HG03520 (cell line): ENCODE measurements around the gene CHCHD4.
"Not testable (repeated sequence)": the region's sequence is repeated elsewhere in the genome, so short reads cannot be mapped to it uniquely, and the experiment has no call there.

ENCODE experiments used
- ATAC-seq: cut with Tn5 transposase; IDR thresholded peaks from one replicate; pipeline ENCODE4 v1.9.1; 2021; ENCODE audit warnings: mild to moderate bottlenecking, moderate library complexity; ENCODE audit not compliant: unreplicated experiment

The CHCHD4 gene

DNA sequence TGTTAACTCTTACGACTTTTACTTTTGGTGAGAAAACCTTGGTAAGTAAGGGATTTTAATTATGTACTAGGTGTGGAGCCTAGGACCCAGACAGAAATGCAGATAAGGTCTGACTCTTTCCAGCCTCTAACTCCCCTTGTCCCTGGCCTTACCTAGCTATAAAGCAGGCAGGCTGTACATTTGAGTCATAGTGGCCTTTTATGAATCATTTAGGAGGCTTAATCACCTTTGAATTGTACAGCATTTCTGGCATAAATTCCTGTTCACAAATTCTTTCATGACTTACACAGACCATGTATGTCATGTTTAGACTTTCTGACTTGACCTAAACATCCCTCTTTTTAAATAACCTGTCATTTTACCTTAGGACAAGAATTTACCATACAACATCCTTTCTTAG, 47.4 kb downstream of the CHCHD4 start:
- no peak for ATAC-seq

DNA sequence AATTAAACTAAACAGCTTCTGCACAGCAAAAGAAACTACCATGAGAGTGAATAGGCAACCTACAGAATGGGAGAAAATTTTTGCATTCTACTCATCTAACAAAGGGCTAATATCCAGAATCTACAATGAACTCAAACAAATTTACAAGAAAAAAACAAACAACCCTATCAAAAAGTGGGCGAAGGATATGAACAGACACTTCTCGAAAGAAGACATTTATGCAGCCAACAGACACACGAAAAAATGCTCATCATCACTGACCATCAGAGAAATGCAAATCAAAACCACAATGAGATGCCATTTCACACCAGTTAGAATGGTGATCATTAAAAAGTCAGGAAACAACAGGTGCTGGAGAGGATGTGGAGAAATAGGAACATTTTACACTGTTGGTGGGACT, 49.4 kb downstream of the CHCHD4 start:
- not testable (repeated sequence) for ATAC-seq

DNA sequence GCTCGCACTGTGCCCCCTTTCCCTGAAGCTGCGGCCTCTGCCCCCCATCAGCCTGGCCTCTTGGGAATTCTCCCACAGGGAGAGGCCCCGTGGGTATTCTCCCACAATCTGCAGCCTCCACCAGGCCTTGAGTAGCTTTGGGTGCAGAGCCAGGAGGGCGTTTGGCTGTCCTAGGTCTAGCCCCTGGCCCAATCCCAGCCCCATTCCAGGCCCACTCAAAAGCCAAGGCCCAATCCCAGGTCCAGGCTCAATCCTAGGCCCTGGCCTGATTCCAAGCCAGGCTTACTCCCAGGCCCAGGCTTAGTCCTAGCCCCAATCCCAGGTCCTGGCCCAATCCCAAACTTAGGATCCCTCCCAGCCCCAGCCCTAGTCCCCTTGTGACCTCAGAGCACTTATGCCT, 59.8 kb downstream of the CHCHD4 start:
- no peak for ATAC-seq

DNA sequence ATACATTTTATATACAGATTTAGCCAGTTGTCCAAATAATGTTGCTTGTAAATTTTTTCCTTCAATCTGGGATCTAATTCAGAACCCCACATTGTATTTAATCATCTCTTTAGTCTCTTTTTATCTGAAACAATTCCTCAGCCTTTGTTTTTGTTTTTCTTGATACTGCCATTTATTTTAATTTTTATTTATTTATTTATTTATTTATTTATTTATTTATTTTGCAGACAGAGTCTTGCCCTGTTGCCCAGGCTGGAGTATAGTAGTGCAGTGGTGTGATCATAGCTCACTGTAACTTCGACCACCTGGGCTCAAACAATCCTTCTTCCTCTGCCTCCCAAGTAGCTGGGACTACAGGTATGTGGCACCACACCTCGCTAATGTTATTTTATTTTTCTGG, 61.5 kb downstream of the CHCHD4 start:
- ATAC-seq: no peak
